Fibroblast of lung (primary cell): ENCODE data around the gene SENP1.

Source experiments
- EZH2 ChIP-seq: IDR thresholded peaks from 2 replicates; pipeline ENCODE4 v1.5.1; 2012; ENCODE audit warnings: low read length, control low read depth, mild to moderate bottlenecking; ENCODE audit errors: missing control alignments
- TF ChIP-seq, protein P1 (sequence below), 2 donors: IDR thresholded peaks in 1 of 2; conservative IDR thresholded peaks in 1 of 2; 1 replicate in 1 of 2; 2 replicates in 1 of 2; pipeline ENCODE4 v1.5.1; 2011 to 2012; ENCODE audit warnings: low read length in 2 of 2, control low read depth in 1 of 2, inconsistent platforms in 1 of 2, low read depth in 1 of 2, mild to moderate bottlenecking in 1 of 2

DNA sequence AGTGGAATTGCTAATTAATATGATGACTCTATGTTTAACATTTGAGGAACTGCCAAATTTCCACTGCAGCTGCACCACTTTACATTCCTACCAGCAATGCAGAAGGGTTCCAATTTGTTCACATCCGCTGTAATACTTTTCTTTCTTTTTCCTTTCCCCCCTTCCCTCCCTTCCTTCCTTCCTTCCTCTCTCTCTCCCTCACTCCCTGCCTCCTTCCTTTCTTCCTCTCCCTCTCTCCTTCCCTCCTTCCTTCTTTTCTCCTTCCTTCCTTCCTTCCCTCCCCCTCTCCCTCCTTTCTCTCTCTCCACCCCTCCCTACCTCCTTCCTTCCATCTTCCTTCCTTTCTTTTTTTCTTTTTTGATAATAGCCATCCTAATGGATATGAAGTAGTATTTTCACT lies 10.1 kb upstream of the SENP1 start:
- TF ChIP-seq, protein P1, sequence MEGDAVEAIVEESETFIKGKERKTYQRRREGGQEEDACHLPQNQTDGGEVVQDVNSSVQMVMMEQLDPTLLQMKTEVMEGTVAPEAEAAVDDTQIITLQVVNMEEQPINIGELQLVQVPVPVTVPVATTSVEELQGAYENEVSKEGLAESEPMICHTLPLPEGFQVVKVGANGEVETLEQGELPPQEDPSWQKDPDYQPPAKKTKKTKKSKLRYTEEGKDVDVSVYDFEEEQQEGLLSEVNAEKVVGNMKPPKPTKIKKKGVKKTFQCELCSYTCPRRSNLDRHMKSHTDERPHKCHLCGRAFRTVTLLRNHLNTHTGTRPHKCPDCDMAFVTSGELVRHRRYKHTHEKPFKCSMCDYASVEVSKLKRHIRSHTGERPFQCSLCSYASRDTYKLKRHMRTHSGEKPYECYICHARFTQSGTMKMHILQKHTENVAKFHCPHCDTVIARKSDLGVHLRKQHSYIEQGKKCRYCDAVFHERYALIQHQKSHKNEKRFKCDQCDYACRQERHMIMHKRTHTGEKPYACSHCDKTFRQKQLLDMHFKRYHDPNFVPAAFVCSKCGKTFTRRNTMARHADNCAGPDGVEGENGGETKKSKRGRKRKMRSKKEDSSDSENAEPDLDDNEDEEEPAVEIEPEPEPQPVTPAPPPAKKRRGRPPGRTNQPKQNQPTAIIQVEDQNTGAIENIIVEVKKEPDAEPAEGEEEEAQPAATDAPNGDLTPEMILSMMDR (conservative IDR thresholded peaks at IDR 0.05 in 1 of 2, IDR thresholded peaks at IDR 0.05 in 1 of 2; ENCODE audit: low read depth in 1 of 2, low read length in 2 of 2), result no peak
- TF ChIP-seq EZH2, result no peak
